SK-N-SH treated with all-trans-retinoic acid at 6 μM for 48 hours (cell line): ENCODE results near the gene SORCS1.

Experiments
- ATAC-seq: fragments of 200-7000 bp; cut with Tn5 transposase; 3 replicates; pipeline ENCODE4 v1.9.1; 2020; ENCODE audit warnings: mild to moderate bottlenecking, moderate library complexity
- ARNTL ChIP-seq: fragments of 450-650 bp; formaldehyde crosslinking; IDR thresholded peaks from 2 replicates; pipeline ENCODE4 v1.5.0; 2020; ENCODE audit warnings: low read depth, mild to moderate bottlenecking, moderate library complexity, borderline replicate concordance
- BACH2 ChIP-seq: fragments of 250-450 bp; sonication (Bioruptor Pico); IDR thresholded peaks from 2 replicates; pipeline ENCODE4 v1.9.0; 2021; ENCODE audit warnings: mild to moderate bottlenecking, borderline replicate concordance
- CSDC2 ChIP-seq: fragments of 250-450 bp; sonication (Bioruptor Pico); IDR thresholded peaks from 2 replicates; pipeline ENCODE4 v1.5.0; 2020; ENCODE audit warnings: mild to moderate bottlenecking, moderate library complexity
- ESRRG ChIP-seq: fragments of 250-450 bp; sonication (Bioruptor Pico); IDR thresholded peaks from 2 replicates; pipeline ENCODE4 v1.6.1; 2021; ENCODE audit warnings: mild to moderate bottlenecking
- ISL1 ChIP-seq: fragments of 250-450 bp; sonication (Bioruptor Pico); IDR thresholded peaks from 2 replicates; pipeline ENCODE4 v2.1.2; 2022; ENCODE audit warnings: mild to moderate bottlenecking, moderate library complexity
- OSR1 ChIP-seq: fragments of 250-450 bp; sonication (Bioruptor Pico); IDR thresholded peaks from 2 replicates; pipeline ENCODE4 v1.8.0; 2022; ENCODE audit warnings: moderate library complexity, mild to moderate bottlenecking, inconsistent platforms
- PPARA ChIP-seq: fragments of 250-450 bp; sonication (Bioruptor Pico); IDR thresholded peaks from 2 replicates; pipeline ENCODE4 v1.5.0; 2020; ENCODE audit warnings: mild to moderate bottlenecking, borderline replicate concordance
- RARB ChIP-seq: fragments of 250-450 bp; sonication (Bioruptor Pico); IDR thresholded peaks from 2 replicates; pipeline ENCODE4 v1.8.0; 2021; ENCODE audit warnings: mild to moderate bottlenecking, moderate library complexity
- SNAI2 ChIP-seq: fragments of 250-450 bp; sonication (Bioruptor Pico); IDR thresholded peaks from 2 replicates; pipeline ENCODE4 v1.5.0; 2020; ENCODE audit warnings: mild to moderate bottlenecking, moderate library complexity
- TOX ChIP-seq: fragments of 250-450 bp; sonication (Bioruptor Pico); IDR thresholded peaks from 2 replicates; pipeline ENCODE4 v1.8.0; 2021; ENCODE audit warnings: mild to moderate bottlenecking, moderate library complexity, borderline replicate concordance
- ZFP3 ChIP-seq: fragments of 250-450 bp; sonication (Bioruptor Pico); IDR thresholded peaks from 2 replicates; pipeline ENCODE4 v1.5.0; 2020; ENCODE audit warnings: mild to moderate bottlenecking, moderate library complexity
- ZFP30 ChIP-seq: fragments of 450-650 bp; formaldehyde crosslinking; IDR thresholded peaks from 2 replicates; pipeline ENCODE4 v1.5.0; 2022; ENCODE audit warnings: mild to moderate bottlenecking, moderate library complexity
- ZNF70 ChIP-seq: fragments of 450-650 bp; formaldehyde crosslinking; IDR thresholded peaks from 2 replicates; pipeline ENCODE4 v1.5.0; 2020; ENCODE audit warnings: mild to moderate bottlenecking, moderate library complexity
- TF ChIP-seq, protein P1 (sequence below): fragments of 250-450 bp; sonication (Bioruptor Pico); IDR thresholded peaks from 2 replicates; pipeline ENCODE4 v1.5.1; 2020; ENCODE audit warnings: low read depth, mild to moderate bottlenecking, moderate library complexity
- TF ChIP-seq, protein P2 (sequence below): fragments of 250-450 bp; sonication (Bioruptor Pico); IDR thresholded peaks from 2 replicates; pipeline ENCODE4 v1.8.0; 2020; ENCODE audit warnings: mild to moderate bottlenecking, moderate library complexity, borderline replicate concordance
- TF ChIP-seq, protein P3 (sequence below): fragments of 250-450 bp; sonication (Bioruptor Pico); IDR thresholded peaks from 2 replicates; pipeline ENCODE4 v1.5.0; 2020; ENCODE audit warnings: mild to moderate bottlenecking, moderate library complexity
- TF ChIP-seq, protein P4 (sequence below): fragments of 250-450 bp; sonication (Bioruptor Pico); IDR thresholded peaks from 2 replicates; pipeline ENCODE4 v1.5.1; 2021; ENCODE audit warnings: mild to moderate bottlenecking, moderate library complexity

Gene SORCS1

DNA sequence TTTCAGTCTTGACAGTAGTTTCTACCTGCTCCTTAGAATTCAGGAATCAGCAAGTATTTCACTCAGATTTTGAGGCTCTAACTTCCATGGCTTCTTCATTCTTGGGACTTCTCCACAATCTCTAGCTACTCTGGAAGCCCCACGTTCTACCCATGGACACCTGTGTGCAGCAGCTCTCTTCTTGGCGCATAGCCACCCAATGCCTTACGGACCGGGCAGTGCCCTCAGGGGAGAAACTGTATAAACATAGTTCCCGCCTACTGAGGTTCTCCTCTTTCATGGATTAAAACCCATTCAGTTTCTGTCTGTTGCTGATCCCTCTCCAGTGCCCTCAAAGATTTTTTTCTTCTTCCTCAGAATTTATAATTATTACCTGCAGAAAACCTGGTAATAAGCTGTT lies 177.1 kb downstream of the SORCS1 start:
- TF ChIP-seq ZFP30 (CRISPR knock-in tag) = no peak
- TF ChIP-seq, protein P1, sequence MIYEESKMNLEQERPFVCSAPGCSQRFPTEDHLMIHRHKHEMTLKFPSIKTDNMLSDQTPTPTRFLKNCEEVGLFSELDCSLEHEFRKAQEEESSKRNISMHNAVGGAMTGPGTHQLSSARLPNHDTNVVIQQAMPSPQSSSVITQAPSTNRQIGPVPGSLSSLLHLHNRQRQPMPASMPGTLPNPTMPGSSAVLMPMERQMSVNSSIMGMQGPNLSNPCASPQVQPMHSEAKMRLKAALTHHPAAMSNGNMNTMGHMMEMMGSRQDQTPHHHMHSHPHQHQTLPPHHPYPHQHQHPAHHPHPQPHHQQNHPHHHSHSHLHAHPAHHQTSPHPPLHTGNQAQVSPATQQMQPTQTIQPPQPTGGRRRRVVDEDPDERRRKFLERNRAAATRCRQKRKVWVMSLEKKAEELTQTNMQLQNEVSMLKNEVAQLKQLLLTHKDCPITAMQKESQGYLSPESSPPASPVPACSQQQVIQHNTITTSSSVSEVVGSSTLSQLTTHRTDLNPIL (CRISPR knock-in tag) = no peak
- no peak for TF ChIP-seq SNAI2 (CRISPR knock-in tag)
- TF ChIP-seq ISL1 = no peak
- TF ChIP-seq PPARA (CRISPR knock-in tag) = no peak
- no peak for TF ChIP-seq OSR1 (CRISPR knock-in tag)
- TF ChIP-seq ZFP3 (CRISPR knock-in tag) = no peak
- no peak for ATAC-seq

DNA sequence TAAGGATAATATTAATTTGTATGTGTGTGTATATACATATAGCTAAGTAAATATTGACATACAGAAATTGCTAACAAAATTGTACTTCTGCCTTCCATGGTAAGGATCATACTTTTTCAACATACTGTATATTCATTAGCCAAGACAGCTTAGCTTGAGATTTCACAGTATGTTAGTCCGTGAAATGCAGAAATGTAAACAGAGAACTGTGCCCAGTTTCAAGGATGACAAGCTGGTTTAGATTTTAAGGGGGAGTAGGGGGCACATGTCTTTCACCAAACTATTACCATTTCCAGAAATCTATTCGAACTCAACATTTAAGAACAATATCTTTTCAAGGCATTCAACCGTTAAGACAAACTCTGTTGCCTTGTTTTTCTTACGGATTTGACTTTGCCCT lies 182.2 kb downstream of the SORCS1 start:
- no peak for ATAC-seq
- no peak for TF ChIP-seq ISL1
- TF ChIP-seq, protein P1 (CRISPR knock-in tag) = no peak
- no peak for TF ChIP-seq PPARA (CRISPR knock-in tag)
- no peak for TF ChIP-seq ZFP30 (CRISPR knock-in tag)
- TF ChIP-seq TOX = no peak
- no peak for TF ChIP-seq ARNTL (CRISPR knock-in tag)
- TF ChIP-seq, protein P2, sequence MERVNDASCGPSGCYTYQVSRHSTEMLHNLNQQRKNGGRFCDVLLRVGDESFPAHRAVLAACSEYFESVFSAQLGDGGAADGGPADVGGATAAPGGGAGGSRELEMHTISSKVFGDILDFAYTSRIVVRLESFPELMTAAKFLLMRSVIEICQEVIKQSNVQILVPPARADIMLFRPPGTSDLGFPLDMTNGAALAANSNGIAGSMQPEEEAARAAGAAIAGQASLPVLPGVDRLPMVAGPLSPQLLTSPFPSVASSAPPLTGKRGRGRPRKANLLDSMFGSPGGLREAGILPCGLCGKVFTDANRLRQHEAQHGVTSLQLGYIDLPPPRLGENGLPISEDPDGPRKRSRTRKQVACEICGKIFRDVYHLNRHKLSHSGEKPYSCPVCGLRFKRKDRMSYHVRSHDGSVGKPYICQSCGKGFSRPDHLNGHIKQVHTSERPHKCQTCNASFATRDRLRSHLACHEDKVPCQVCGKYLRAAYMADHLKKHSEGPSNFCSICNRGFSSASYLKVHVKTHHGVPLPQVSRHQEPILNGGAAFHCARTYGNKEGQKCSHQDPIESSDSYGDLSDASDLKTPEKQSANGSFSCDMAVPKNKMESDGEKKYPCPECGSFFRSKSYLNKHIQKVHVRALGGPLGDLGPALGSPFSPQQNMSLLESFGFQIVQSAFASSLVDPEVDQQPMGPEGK (CRISPR knock-in tag) = no peak
- no peak for TF ChIP-seq OSR1 (CRISPR knock-in tag)
- no peak for TF ChIP-seq SNAI2 (CRISPR knock-in tag)
- no peak for TF ChIP-seq CSDC2 (CRISPR knock-in tag)
- TF ChIP-seq, protein P3, sequence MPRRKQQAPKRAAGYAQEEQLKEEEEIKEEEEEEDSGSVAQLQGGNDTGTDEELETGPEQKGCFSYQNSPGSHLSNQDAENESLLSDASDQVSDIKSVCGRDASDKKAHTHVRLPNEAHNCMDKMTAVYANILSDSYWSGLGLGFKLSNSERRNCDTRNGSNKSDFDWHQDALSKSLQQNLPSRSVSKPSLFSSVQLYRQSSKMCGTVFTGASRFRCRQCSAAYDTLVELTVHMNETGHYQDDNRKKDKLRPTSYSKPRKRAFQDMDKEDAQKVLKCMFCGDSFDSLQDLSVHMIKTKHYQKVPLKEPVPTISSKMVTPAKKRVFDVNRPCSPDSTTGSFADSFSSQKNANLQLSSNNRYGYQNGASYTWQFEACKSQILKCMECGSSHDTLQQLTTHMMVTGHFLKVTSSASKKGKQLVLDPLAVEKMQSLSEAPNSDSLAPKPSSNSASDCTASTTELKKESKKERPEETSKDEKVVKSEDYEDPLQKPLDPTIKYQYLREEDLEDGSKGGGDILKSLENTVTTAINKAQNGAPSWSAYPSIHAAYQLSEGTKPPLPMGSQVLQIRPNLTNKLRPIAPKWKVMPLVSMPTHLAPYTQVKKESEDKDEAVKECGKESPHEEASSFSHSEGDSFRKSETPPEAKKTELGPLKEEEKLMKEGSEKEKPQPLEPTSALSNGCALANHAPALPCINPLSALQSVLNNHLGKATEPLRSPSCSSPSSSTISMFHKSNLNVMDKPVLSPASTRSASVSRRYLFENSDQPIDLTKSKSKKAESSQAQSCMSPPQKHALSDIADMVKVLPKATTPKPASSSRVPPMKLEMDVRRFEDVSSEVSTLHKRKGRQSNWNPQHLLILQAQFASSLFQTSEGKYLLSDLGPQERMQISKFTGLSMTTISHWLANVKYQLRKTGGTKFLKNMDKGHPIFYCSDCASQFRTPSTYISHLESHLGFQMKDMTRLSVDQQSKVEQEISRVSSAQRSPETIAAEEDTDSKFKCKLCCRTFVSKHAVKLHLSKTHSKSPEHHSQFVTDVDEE (CRISPR knock-in tag) = no peak
- no peak for TF ChIP-seq RARB (CRISPR knock-in tag)
- TF ChIP-seq, all 23 proteins: peak for 0

DNA sequence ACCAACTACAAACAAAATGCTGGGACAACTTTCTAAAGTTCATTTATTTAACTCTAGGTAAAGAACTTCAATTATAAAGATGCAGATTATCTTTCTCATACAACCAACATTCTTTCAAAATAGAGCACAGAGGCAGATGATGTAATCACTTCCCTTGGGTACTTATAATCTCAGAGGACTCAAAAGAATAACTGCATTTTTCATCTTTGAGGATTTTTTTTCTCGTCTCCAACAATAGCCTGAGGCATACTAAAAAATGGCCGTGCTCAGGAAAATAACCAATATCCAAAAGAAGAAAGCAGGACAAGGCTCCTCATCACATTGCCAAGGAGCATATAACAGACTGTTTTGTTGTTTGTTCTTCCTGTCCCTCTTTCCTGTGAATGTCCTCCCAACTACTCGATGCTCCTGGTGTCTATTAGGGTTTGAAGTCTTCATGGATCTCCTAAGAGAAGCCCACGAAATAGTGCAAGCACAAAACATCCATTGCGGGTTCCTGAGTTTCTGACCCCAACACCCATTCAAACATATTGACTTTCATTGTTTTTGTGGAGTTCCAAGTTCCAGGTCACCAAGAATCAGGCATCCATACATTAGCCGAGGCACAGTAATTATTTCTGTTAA lies 182.9 kb downstream of the SORCS1 start:
- no peak for ATAC-seq
- no peak for TF ChIP-seq RARB (CRISPR knock-in tag)
- no peak for TF ChIP-seq SNAI2 (CRISPR knock-in tag)
- TF ChIP-seq, protein P1 (CRISPR knock-in tag) = 0 out of 2 replicates have a peak, but pooled peaks have one; percentile 43
- TF ChIP-seq, all 23 proteins: peak for 1

DNA sequence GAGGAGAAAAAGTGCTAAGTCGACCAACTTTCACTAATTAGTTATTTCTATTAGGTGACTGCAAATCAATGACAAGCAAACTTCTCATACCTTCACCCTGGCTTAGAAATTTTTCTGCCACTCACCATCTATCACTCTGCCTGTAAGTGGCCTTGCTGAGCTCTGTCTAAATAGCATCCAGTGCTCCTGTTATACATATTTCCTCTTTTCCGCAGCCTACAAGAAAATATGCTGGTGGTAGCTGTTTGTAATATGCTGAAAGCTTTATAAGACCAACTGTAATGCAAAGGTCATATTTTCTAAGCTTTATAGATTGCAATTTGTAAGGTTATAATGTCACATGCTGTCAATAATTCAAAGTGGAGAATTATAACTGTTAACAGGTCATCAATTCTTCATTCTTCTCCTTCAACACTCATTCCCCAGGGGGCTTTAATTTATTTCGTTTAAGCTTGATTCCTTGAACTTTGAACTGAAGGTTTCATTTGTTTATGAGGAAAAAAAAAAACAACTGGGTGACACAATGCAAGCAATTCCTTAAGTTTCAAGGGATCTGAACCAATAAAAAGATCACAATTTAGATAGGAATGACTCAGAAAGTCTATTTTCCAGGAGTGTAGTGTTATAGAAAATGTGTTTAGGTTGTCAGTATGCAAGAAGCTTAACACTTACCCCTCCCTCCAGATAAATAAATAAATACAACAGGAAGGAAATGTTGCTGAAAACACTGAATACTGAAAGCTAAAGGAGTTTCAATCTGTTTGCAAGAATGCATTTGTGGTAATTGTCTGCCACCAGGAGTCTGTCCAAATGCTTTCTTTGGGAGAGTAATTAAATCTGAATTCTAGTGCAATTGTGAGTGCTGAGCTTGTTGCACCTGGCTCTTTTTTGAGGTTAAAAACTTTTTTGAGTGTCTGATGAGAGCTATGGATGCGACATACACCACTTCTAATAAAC lies 183.7 kb downstream of the SORCS1 start:
- ATAC-seq = no peak

More for the DNA sequence above, 183.7 kb downstream of the SORCS1 start:
- TF ChIP-seq ZNF70 (CRISPR knock-in tag) (no peak), SNAI2 (CRISPR knock-in tag) (no peak), ESRRG (CRISPR knock-in tag) (no peak), TOX (no peak), BACH2 (CRISPR knock-in tag) (no peak)
- TF ChIP-seq, protein P4, sequence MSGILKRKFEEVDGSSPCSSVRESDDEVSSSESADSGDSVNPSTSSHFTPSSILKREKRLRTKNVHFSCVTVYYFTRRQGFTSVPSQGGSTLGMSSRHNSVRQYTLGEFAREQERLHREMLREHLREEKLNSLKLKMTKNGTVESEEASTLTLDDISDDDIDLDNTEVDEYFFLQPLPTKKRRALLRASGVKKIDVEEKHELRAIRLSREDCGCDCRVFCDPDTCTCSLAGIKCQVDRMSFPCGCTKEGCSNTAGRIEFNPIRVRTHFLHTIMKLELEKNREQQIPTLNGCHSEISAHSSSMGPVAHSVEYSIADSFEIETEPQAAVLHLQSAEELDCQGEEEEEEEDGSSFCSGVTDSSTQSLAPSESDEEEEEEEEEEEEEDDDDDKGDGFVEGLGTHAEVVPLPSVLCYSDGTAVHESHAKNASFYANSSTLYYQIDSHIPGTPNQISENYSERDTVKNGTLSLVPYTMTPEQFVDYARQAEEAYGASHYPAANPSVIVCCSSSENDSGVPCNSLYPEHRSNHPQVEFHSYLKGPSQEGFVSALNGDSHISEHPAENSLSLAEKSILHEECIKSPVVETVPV (CRISPR knock-in tag) = no peak
- TF ChIP-seq, all 23 proteins: peak for 0
